DMS53 treated with DMSO at 0.1 percent for 48 hours (cell line): ENCODE data around the gene CSPG4.
"Not testable (repeated sequence)": the region's sequence is repeated elsewhere in the genome, so short reads cannot be mapped to it uniquely, and the experiment has no call there.

Source experiments
- DNase-seq: peaks from one replicate; lab custom pipeline; 2025; ENCODE audit not compliant: unreplicated experiment; lab: John Stamatoyannopoulos, UW

Gene CSPG4

GRCh38 chr15:75689429-75689828, 23.2 kb downstream of the CSPG4 start:
- not testable (repeated sequence) for DNase-seq

GRCh38 chr15:75688831-75689230, 23.8 kb downstream of the CSPG4 start:
- DNase-seq: no peak

GRCh38 chr15:75688278-75688557, 24.4 kb downstream of the CSPG4 start:
- DNase-seq: no peak

DNA sequence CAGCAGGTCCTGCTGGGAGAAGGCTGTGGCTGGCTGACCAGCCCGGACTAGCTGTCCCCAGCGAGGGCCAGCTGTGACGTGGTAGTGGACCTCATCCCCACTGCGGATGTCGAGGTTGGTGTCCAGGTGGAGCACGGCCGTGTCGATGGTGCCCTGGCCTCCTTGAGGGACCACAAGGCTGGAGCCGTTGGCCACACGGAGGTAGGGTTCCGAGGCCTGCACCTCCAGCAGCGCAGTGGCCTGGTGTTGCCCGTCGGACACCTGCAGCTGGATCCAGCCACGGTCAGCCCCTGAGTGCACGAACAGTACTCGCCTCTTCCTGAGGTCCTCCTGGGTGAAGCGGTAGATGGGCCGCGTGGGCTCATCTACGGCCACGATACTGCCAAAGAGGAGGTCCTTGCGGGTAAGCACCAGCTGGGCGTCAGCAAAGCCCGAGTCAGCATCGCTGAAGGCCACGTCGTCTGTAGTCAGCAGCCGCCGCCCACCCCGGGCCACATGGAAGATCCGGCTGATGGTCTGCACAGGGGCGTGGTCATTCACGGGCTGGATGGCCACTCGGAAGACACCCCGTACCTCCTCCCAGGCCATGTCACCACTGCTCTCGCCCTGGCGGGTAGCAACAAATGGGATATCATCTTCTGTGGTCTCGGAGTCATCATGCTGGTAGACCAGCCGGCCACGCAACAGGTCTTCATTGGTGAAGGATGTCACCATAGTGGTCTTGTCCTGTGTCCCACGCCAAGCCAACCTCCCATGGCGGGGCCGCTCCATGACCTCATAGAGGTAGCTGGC, 25.0 kb downstream of the CSPG4 start:
- no peak for DNase-seq

- DNase-seq: not testable (repeated sequence)
Measured at GRCh38 chr15:75686212-75686642, 26.4 kb downstream of the CSPG4 start.

DNA sequence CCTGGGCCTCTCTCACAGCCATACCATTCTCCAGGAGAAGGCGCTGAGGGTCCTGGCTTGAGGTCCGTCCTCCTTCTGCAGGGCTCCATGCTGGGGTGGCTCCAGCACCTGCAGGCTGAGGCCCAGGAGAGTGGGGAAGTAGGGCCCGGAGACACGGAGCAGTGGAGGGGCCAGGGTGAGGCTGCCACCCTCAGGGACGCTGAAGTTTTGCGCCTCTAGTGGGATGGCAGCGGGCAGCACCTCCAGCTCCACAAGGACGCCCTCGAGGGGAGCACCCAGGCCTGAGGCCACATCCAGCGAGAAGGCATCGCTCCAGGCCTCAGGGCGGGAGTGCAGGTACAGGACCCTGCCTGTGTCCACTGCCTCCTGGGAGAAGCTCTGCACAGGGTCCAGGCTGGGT, 27.5 kb downstream of the CSPG4 start:
- no peak for DNase-seq

GRCh38 chr15:75684648-75685047, 28.0 kb downstream of the CSPG4 start:
- no peak for DNase-seq

- DNase-seq: not testable (repeated sequence)
Measured at GRCh38 chr15:75683646-75684312, 28.9 kb downstream of the CSPG4 start.

- no peak for DNase-seq
Measured at GRCh38 chr15:75682181-75683135, 30.2 kb downstream of the CSPG4 start.

DNA sequence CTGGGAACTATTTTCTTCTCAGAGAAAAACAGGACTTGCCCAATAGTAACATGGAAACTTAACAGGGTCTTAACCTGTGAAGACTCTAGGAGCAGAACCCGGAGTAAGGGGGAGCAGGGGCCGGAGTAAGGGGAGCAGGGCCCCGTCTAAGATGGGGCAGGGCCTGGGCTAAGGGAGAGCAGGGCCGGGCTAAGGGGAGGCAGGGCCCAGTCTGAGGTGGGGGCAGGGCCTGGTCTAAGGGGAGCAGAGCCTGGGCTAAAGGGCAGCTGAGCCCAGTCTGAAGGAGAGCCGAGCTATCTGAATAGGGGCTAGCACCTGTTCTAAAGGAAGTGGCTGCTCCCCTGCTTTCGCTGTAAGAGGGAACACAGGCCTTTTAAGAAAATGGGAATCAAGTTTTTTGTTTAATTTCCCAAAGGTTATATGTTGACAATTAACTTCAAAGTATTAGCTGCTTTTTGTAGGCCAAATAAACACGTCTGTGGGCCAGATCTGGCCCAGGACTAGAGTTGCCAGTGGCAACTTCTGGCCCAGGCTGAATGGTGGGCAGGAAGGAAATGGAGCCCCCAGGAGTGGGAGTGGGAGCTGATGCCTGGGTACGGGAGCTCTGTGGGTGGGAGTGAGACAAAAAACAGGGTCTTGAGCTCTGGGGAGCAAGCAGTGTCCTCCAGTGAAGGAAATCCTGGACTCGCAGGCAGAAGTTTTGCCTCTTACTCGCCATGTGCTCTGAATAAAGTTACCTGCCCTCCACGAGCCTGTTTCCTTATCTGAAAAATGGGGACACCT, 32.5 kb downstream of the CSPG4 start:
- no peak for DNase-seq

DNA sequence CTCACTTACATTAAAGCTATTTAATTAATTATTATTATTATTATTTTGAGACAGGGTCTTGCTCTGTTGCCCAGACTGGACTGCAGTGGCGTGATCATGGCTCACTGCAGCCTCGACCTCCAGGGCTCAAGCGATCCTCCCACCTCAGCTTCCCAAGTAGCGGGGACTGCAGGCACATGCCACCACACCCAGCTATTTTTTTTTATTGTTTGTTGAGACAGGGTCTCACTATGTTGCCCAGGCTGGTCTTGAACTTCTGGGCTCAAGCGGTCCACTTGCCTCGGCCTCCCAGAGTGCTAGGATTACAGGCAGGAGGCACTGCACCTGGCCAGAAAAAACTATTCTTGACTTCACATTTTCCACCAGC, 34.3 kb downstream of the CSPG4 start:
- DNase-seq: not testable (repeated sequence)

GRCh38 chr15:75677465-75678323, 35.0 kb downstream of the CSPG4 start:
- DNase-seq: no peak

- no peak for DNase-seq
Measured at GRCh38 chr15:75676688-75677464, 35.8 kb downstream of the CSPG4 start.

DNA sequence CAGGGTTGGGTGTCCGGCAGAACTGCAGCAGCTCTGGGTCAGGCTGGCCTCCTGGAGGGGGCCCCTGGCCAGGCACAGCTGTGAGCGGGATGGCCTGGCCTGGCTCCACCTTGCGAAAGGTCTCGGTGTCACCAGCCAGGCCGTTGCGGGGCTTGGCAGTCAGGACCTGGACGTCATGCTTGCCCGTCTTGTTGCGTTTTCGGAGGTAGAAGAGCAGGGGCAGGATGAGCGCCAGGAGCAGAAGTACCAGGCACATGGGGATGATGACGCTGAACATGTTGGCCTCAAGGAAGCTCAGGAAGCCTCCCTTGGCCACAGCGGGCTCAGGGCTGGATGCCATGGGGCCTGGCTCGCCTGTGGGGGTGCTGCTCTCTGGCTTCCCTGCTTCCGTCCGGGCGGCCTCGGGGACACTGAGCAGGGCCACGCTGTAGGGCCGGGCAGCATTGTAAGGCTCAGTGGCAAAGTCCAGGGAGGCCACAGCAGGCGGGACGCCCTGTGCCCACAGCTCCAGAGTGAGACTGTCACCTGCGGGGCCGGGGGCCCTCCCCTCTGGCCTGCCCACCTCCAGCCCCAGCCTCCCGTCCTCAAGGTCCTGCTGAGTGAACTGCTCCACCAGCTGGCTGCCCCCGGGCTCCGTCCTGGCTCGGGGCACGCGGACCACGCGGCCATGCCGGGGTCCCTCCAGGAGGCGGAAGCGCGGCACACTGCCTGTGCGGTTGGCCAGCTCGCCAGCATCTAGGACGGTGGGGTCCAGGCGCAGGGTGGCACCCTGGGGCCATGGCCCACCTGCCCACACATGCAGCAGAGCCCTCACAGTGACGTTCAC, 36.9 kb downstream of the CSPG4 start:
- no peak for DNase-seq

- DNase-seq: no peak
Measured at GRCh38 chr15:75674366-75674765, 38.3 kb downstream of the CSPG4 start.

- DNase-seq: no peak
Measured at GRCh38 chr15:75673426-75674235, 39.0 kb downstream of the CSPG4 start.

- no peak for DNase-seq
Measured at GRCh38 chr15:75672646-75673425, 39.8 kb downstream of the CSPG4 start.
